ENCODE data around the gene EFL1. TPM values are rescaled to one million over a fixed set of nuclear protein-coding genes. Genes with fewer than 3 reads are reported as not detected.
A peak's percentile ranks its signal among the peaks of the same experiment; 100 is the strongest.

Gene EFL1
- total and polyA plus RNA-seq, 10 of the 15 experiments (the other 5 are each of a cell fraction or from before 2014, with no cell fraction given), result 6.2 to 42.3 (median 24.7) TPM

DNA sequence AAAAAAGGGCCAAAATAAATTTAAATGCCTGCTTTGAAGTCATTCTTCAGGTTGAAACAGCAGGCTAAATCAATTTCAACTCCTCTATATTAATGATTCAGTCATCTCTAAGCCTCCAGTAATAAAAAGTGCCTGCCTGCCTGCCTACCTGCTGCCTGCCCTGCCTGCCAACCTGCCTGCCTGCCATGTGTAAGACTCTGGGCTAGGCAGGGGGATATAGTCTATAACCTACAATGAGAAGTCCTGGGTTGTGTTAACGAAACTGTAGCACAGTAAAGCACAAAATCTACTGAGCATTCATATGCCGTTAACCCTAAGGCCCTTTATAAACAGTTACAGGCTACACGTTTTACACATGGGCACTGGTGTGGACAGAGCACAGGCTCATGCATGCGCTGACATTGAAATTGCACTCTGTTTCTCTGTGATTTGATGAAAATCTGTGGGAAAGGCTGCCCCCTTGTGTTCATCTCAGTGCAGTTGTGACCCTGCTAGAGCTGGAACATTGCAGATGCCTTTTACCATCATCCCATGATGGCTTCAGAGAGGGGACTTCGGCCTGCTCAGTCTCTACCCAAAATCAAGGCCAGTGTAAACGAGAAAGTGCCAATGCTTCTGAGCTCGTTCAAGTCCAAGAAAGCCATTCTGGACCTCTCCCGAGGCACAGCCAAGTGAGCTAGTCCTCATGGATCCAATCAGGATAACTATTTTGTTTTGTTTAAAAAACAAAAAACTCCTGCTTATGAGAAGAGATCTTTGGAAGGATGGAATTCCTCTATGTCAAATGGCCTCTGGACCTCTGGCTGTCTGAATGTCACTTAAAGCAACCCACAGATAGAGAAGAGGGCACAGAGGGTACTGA, 64.6 kb downstream of the EFL1 start:
- H3K9me3 ChIP-seq (replicated peaks; ENCODE audit: control insufficient read depth, insufficient read depth, low read length), result no peaks in the 10 kb centered on the region
- H3K4me2 ChIP-seq (ENCODE audit: control insufficient read depth, insufficient read depth), result no peak overlapping the region
- no peaks in the 10 kb centered on the region for H4K20me1 ChIP-seq (ENCODE audit: control insufficient read depth, insufficient read depth)
- POLR2A ChIA-PET, result no interaction called here
- in situ Hi-C loops (cut with MboI), result loop anchor here (5.0 kb wide), 2 partner anchors 96 to 716 kb away; no protein-coding TSS in a partner anchor
- BruUV-seq (replicated peaks), result no TSS peak
- no peak overlapping the region for H2AFZ ChIP-seq (ENCODE audit: control insufficient read depth, low read depth, low read length)
- H3K36me3 ChIP-seq (ENCODE audit: control insufficient read depth in 2 of 2, insufficient read depth in 2 of 2, low read length in 1 of 2), result no peaks in the 10 kb centered on the region
- no peaks in the 10 kb centered on the region for H3K27me3 ChIP-seq (replicated peaks in 1 of 2; ENCODE audit: control insufficient read depth in 2 of 2, insufficient read depth in 2 of 2, low read length in 1 of 2)
- peak; percentile 99 for ATAC-seq
- no peak overlapping the region for H3K9ac ChIP-seq (ENCODE audit: control insufficient read depth, insufficient read depth, low read length)
- RAD21 ChIA-PET (ENCODE audit: unreplicated experiment), result interaction anchor here (0.6 to 1.2 kb wide), 7 partner anchors 32 to 89 kb away, joined by 3 to 36 read pairs (median 4); no protein-coding TSS in a partner anchor
- CTCF ChIA-PET, result interaction anchor here (0.6 to 1.2 kb wide), 23 partner anchors 8 to 876 kb away, joined by 3 to 44 read pairs (median 3); no protein-coding TSS in a partner anchor
- no peak overlapping the region for H3K4me3 ChIP-seq
- 0 out of 2 replicates have a peak, but pooled peaks have one; percentile 40 for TF ChIP-seq SMARCA5 (IDR thresholded peaks at IDR 0.05)
- TF ChIP-seq MXI1 (IDR thresholded peaks at IDR 0.05; ENCODE audit: low read depth, low read length), result 0 out of 2 replicates have a peak, but pooled peaks have one; percentile 30
- 0 out of 2 replicates have a peak, but pooled peaks have one; percentile 41 for TF ChIP-seq YY1 (IDR thresholded peaks at IDR 0.05; ENCODE audit: low read depth, low read length)
- TF ChIP-seq RAD21 (IDR thresholded peaks at IDR 0.05; ENCODE audit: insufficient read depth, low read depth, low read length), result peak; percentile 79
- TF ChIP-seq NFIC (IDR thresholded peaks at IDR 0.05; ENCODE audit: low read depth, low read length), result no peak
- TF ChIP-seq SMC3 (IDR thresholded peaks at IDR 0.05; ENCODE audit: borderline replicate concordance, low read length), result peak; percentile 84
- TF ChIP-seq, protein P1, sequence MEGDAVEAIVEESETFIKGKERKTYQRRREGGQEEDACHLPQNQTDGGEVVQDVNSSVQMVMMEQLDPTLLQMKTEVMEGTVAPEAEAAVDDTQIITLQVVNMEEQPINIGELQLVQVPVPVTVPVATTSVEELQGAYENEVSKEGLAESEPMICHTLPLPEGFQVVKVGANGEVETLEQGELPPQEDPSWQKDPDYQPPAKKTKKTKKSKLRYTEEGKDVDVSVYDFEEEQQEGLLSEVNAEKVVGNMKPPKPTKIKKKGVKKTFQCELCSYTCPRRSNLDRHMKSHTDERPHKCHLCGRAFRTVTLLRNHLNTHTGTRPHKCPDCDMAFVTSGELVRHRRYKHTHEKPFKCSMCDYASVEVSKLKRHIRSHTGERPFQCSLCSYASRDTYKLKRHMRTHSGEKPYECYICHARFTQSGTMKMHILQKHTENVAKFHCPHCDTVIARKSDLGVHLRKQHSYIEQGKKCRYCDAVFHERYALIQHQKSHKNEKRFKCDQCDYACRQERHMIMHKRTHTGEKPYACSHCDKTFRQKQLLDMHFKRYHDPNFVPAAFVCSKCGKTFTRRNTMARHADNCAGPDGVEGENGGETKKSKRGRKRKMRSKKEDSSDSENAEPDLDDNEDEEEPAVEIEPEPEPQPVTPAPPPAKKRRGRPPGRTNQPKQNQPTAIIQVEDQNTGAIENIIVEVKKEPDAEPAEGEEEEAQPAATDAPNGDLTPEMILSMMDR (IDR thresholded peaks at IDR 0.05 in 2 of 3, conservative IDR thresholded peaks at IDR 0.05 in 1 of 3; ENCODE audit: control insufficient read depth in 2 of 3, extremely low read depth in 1 of 3, insufficient read depth in 1 of 3, low read depth in 3 of 3, low read length in 3 of 3), result peak; percentile 70 to 83 (median 80); a peak in 5 of 6 replicates
- TF ChIP-seq, protein P2, sequence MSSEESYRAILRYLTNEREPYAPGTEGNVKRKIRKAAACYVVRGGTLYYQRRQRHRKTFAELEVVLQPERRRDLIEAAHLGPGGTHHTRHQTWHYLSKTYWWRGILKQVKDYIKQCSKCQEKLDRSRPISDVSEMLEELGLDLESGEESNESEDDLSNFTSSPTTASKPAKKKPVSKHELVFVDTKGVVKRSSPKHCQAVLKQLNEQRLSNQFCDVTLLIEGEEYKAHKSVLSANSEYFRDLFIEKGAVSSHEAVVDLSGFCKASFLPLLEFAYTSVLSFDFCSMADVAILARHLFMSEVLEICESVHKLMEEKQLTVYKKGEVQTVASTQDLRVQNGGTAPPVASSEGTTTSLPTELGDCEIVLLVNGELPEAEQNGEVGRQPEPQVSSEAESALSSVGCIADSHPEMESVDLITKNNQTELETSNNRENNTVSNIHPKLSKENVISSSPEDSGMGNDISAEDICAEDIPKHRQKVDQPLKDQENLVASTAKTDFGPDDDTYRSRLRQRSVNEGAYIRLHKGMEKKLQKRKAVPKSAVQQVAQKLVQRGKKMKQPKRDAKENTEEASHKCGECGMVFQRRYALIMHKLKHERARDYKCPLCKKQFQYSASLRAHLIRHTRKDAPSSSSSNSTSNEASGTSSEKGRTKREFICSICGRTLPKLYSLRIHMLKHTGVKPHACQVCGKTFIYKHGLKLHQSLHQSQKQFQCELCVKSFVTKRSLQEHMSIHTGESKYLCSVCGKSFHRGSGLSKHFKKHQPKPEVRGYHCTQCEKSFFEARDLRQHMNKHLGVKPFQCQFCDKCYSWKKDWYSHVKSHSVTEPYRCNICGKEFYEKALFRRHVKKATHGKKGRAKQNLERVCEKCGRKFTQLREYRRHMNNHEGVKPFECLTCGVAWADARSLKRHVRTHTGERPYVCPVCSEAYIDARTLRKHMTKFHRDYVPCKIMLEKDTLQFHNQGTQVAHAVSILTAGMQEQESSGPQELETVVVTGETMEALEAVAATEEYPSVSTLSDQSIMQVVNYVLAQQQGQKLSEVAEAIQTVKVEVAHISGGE (CRISPR knock-in tag; IDR thresholded peaks at IDR 0.05), result no peak
- peak; percentile 74; the same call in 1 of the 3 replicates for TF ChIP-seq POU2F2 (IDR thresholded peaks at IDR 0.05; ENCODE audit: borderline replicate concordance, low read depth, low read length)
- no peak overlapping the region for H3K27ac ChIP-seq (ENCODE audit: control insufficient read depth, insufficient read depth)
- DNase-seq (ENCODE audit: low read depth, low spot score), result peak; percentile 27
- FAIRE-seq, result peak; percentile 92
- H3K4me1 ChIP-seq (ENCODE audit: control insufficient read depth, insufficient read depth, low read length), result no peaks in the 10 kb centered on the region
- H3K79me2 ChIP-seq (ENCODE audit: control insufficient read depth, insufficient read depth, low read length), result no peaks in the 10 kb centered on the region
- WGBS (ENCODE audit: insufficient coverage, insufficient replicate concordance, low lambda C conversion rate, missing lambda C conversion rate), result 29% methylated on average over 8 of the region's 8 CpGs
- intact Hi-C loops (cut with micrococcal nuclease; ENCODE audit: unreplicated experiment), result loop anchor here (1.0 kb wide), 2 partner anchors 90 to 718 kb away; no protein-coding TSS in a partner anchor
- SMC1A ChIA-PET (ENCODE audit: uncharacterized antibody, unreplicated experiment), result interaction anchor here (0.6 to 1.2 kb wide), 9 partner anchors 10 to 788 kb away, joined by 3 to 26 read pairs (median 3); no protein-coding TSS in a partner anchor

All from GM12878 (cell line).